Calu3 (cell line): ENCODE results near the gene PNO1. TPM values are rescaled to one million over a fixed set of nuclear protein-coding genes. Genes with fewer than 3 reads are reported as not detected.

ENCODE experiments used
- BruUV-seq: library from RNA; stranded (reverse); fragments of 400-500 nt; replicated peaks from 2 replicates; lab custom pipeline; 2021; lab: Mats Ljungman, UMichigan
- CTCF ChIA-PET: fragments of 300-600 bp; sonication (Branson Sonifier 250); formaldehyde crosslinking; loops from one replicate; lab custom pipeline; 2022; ENCODE audit warnings: antibody characterized with exemption; lab: Charles Lee
- DNase-seq: peaks from one replicate; pipeline ENCODE4 v3.0.0; 2022
- H3K27ac Mint-ChIP-seq: one replicate; pipeline ENCODE4 v1.8.0; 2022; ENCODE audit warnings: mixed read lengths; ENCODE audit not compliant: unreplicated experiment
- H3K27me3 Mint-ChIP-seq: one replicate; pipeline ENCODE4 v1.8.0; 2022; ENCODE audit warnings: mixed read lengths; ENCODE audit not compliant: unreplicated experiment
- H3K36me3 Mint-ChIP-seq: one replicate; pipeline ENCODE4 v1.8.0; 2022; ENCODE audit warnings: mild to moderate bottlenecking, moderate library complexity, mixed read lengths; ENCODE audit not compliant: insufficient read depth, unreplicated experiment
- H3K4me1 Mint-ChIP-seq: one replicate; pipeline ENCODE4 v1.8.0; 2022; ENCODE audit warnings: mild to moderate bottlenecking, low read depth, mixed read lengths; ENCODE audit not compliant: unreplicated experiment
- H3K4me3 Mint-ChIP-seq: one replicate; pipeline ENCODE4 v1.8.0; 2022; ENCODE audit warnings: mild to moderate bottlenecking, low read depth, moderate library complexity, mixed read lengths; ENCODE audit not compliant: unreplicated experiment
- H3K9me3 Mint-ChIP-seq: one replicate; pipeline ENCODE4 v1.8.0; 2022; ENCODE audit warnings: low read depth, mixed read lengths; ENCODE audit not compliant: unreplicated experiment
- intact Hi-C: fragments of 100-400 bp; cut with micrococcal nuclease; formaldehyde crosslinking; loops from one replicate; pipeline ENCODE4 v1.10.0; 2022; ENCODE audit not compliant: unreplicated experiment
- total RNA-seq: library from RNA; stranded (reverse); gene quantifications from 2 replicates; pipeline ENCODE4 v1.2.3, GENCODE V29; 2022
- TF ChIP-seq, protein P1 (sequence below): fragments of 200-600 bp; IDR thresholded peaks from one replicate; pipeline ENCODE4 v1.8.0; 2022; ENCODE audit warnings: antibody characterized with exemption; ENCODE audit not compliant: unreplicated experiment

The PNO1 gene
- total RNA-seq, 1 experiment from 2014 or later = 23.6 TPM

DNA sequence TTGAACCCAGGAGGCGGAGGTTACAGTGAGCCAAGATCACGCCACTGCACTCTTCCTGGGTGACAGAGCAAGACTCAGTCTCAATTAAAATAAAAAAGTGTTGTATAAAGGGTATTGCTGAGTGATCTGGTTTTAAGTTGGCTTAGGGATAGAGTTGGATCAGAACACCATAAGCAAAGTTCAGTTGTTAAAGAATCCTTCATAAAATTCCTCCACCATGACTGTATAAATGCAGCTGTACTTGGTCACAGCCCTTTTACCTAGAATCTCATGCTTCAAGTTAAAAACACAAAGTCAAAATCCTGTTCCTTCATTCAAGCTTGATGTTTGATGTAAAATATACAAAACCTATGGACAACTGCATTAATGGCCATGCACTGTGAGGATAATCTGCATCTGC lies 33.4 kb upstream of the PNO1 start:
- H3K27me3 Mint-ChIP-seq = no peaks in the 10 kb centered on the region
- no TSS peak for BruUV-seq
- no peak overlapping the region for H3K27ac Mint-ChIP-seq
- H3K4me3 Mint-ChIP-seq = no peak overlapping the region
- TF ChIP-seq, protein P1, sequence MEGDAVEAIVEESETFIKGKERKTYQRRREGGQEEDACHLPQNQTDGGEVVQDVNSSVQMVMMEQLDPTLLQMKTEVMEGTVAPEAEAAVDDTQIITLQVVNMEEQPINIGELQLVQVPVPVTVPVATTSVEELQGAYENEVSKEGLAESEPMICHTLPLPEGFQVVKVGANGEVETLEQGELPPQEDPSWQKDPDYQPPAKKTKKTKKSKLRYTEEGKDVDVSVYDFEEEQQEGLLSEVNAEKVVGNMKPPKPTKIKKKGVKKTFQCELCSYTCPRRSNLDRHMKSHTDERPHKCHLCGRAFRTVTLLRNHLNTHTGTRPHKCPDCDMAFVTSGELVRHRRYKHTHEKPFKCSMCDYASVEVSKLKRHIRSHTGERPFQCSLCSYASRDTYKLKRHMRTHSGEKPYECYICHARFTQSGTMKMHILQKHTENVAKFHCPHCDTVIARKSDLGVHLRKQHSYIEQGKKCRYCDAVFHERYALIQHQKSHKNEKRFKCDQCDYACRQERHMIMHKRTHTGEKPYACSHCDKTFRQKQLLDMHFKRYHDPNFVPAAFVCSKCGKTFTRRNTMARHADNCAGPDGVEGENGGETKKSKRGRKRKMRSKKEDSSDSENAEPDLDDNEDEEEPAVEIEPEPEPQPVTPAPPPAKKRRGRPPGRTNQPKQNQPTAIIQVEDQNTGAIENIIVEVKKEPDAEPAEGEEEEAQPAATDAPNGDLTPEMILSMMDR = no peak
- CTCF ChIA-PET = interaction anchor here (0.6 to 2.9 kb wide), 3 partner anchors 9 to 316 kb away, joined by 3 to 8 read pairs (median 3); no protein-coding TSS in a partner anchor
- no peak for DNase-seq
- intact Hi-C loops = loop anchor here (5.0 kb wide), 1 partner anchor 318 kb away; no protein-coding TSS in a partner anchor
- no peaks in the 10 kb centered on the region for H3K4me1 Mint-ChIP-seq
- H3K36me3 Mint-ChIP-seq = no peaks in the 10 kb centered on the region
- no peaks in the 10 kb centered on the region for H3K9me3 Mint-ChIP-seq

DNA sequence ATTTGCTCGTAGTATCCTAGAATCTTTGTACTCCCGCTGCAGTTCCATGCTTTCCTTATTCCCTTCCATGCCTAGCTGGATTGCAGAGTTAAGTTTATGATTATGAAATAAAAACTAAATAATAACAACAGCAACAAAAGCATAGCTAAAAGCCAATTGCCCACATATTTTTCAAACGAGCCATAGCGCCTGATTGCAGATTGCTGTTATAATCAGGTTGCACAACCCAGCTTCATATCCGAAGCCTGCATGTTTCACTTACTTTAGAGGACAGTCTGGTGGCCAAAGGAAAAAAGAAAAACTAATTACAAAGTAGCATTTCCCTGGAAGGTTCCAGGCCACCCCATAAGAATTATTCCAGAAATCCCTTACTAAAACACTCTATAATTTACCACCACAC lies 31.9 kb upstream of the PNO1 start:
- no peak overlapping the region for H3K27ac Mint-ChIP-seq
- TF ChIP-seq, protein P1 = no peak
- no peaks in the 10 kb centered on the region for H3K36me3 Mint-ChIP-seq
- no peaks in the 10 kb centered on the region for H3K27me3 Mint-ChIP-seq
- no peak overlapping the region for H3K4me3 Mint-ChIP-seq
- no peak for DNase-seq
- no TSS peak for BruUV-seq
- H3K9me3 Mint-ChIP-seq = no peaks in the 10 kb centered on the region
- intact Hi-C loops = no loop called here
- no peaks in the 10 kb centered on the region for H3K4me1 Mint-ChIP-seq
- CTCF ChIA-PET = no interaction called here

DNA sequence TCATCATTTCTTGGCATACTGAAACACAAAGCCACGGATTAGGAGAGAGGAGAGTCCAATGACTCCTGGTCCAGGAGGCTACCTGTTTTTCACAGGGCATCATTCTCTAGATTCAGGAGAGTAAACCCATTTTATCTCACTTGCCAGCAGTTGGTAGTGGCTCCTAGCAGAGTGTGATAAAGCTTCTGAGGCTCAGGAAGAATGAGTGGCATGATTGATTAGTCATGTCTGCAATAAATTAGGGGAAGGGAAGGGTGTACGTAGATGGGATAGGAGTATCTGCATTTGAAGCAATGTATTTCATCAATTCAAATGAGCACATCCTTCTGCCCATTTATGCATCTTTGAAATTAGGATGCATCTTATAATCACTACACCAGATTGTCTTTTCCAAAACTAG lies 31.1 kb upstream of the PNO1 start:
- Mint-ChIP-seq H3K4me1 (no peaks in the 10 kb centered on the region), H3K4me3 (no peak overlapping the region), H3K27ac (no peak overlapping the region), H3K27me3 (no peaks in the 10 kb centered on the region), H3K36me3 (no peaks in the 10 kb centered on the region), H3K9me3 (no peaks in the 10 kb centered on the region)
- DNase-seq = no peak
- CTCF ChIA-PET = no interaction called here
- no TSS peak for BruUV-seq
- intact Hi-C loops = no loop called here
- TF ChIP-seq, protein P1 = no peak

DNA sequence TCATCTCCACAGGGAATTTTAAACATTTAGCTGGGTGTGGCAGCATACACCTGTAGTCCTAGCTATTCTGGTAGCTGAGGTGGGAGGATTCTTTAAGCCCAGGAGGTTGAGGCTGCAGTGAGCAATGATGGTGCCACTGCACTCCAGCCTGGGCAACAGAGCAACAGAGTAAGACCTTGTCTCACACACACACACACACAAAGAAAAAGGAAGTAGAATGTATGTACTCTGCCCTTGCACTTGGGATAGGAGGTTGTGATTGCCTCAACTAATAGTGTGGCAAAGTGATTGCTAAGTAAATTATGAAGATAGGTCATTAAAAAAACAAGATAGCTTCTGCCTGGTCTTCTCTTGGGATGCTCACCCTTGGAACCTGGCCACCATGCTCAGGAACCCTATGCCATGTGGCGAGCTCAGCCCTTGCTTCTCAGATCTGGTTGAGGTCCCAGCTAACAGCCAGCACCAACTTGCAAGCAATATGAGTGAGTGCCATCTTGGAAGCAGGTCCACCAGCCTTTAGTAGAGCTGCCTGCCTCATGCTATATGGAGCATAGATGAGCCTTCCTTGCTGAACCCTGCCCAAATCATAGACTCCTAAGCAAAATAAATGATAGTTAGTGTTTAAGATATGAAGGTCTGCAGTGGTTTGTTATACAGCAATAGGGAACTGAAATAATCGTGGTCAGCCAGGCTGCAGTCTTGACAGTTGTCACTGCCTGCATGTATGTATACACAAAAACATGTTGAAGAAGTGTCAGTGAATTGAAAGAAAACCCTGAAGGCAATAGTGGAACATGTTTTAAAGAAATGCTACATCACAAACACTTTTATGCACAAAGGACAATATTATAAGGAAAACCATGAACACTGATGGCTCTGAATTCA lies 30.1 kb upstream of the PNO1 start:
- DNase-seq = no peak
- CTCF ChIA-PET = no interaction called here
- intact Hi-C loops = no loop called here
- Mint-ChIP-seq H3K9me3 (no peaks in the 10 kb centered on the region), H3K27ac (no peak overlapping the region), H3K4me3 (no peak overlapping the region), H3K27me3 (no peaks in the 10 kb centered on the region), H3K4me1 (no peaks in the 10 kb centered on the region), H3K36me3 (no peaks in the 10 kb centered on the region)
- TF ChIP-seq, protein P1 = no peak
- BruUV-seq = no TSS peak
